ENCODE measurements around the gene FBXO48.

FBXO48 gene

GRCh38 chr2:68467077-68467960 is at the start of gene FBXO48, which contains the start of gene APLF:
Gene FBXO48 (minus strand): TSS chr2:68467294. CDS start chr2:68465145, 2,149 bp downstream.
Gene APLF (plus strand): TSS chr2:68467585. CDS start chr2:68467732, 147 bp downstream.
- DNase-seq (ENCODE audit: low read depth in 2 of 2): peak; percentile 99 to 100
- H3K4me3 ChIP-seq (replicated peaks in 1 of 2; ENCODE audit: low read depth in 2 of 2, low read length in 2 of 2): peak within 1 kb of the TSS; percentile 95 to 96
- TF ChIP-seq, protein P1, sequence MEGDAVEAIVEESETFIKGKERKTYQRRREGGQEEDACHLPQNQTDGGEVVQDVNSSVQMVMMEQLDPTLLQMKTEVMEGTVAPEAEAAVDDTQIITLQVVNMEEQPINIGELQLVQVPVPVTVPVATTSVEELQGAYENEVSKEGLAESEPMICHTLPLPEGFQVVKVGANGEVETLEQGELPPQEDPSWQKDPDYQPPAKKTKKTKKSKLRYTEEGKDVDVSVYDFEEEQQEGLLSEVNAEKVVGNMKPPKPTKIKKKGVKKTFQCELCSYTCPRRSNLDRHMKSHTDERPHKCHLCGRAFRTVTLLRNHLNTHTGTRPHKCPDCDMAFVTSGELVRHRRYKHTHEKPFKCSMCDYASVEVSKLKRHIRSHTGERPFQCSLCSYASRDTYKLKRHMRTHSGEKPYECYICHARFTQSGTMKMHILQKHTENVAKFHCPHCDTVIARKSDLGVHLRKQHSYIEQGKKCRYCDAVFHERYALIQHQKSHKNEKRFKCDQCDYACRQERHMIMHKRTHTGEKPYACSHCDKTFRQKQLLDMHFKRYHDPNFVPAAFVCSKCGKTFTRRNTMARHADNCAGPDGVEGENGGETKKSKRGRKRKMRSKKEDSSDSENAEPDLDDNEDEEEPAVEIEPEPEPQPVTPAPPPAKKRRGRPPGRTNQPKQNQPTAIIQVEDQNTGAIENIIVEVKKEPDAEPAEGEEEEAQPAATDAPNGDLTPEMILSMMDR (IDR thresholded peaks at IDR 0.05; ENCODE audit: low read depth, low read length): no peak

DNA sequence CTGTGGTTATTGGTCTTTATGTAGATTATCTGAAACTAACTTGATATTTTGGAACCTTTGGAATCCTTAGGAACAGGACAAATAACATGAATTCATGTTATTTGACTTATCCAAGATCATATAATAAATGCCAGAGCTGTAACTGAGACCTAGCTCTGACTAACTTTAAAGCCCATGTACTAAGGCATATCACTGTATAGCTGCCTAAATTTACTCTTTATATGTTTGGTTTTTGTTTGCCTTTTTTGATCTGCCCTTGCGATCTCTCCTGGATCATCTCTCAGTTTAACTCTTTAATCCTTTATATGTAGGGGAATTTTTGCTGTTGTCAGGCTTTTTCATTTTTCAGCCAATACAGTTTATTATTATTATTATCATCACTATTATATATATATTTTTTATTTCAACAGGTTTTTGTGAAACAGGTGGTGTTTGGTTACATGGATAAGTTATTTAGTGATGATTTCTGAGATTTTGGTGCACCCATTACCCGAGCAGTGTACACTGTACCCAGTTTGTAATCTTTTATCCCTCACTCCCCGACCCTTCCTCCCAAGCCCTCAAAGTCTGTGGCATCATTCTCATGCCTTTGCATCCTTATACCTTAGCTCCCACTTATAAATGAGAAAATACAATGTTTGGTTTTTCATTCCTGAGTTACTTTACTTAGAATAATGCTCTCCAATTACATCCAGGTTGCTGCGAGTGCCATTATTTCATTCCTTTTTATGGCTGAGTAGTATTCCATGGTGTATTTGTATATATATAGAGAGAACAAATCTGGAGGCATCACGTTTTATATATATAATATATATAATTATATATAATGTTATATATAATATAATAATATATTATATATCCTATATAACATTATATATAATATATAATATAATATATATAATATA is 49.2 kb upstream of the FBXO48 start:
- TF ChIP-seq, protein P1 (IDR thresholded peaks at IDR 0.05; ENCODE audit: low read depth, low read length): no peak
- no peak overlapping the region for H3K4me3 ChIP-seq (replicated peaks in 1 of 2; ENCODE audit: low read depth in 2 of 2, low read length in 2 of 2)
- no peak for DNase-seq (ENCODE audit: low read depth in 2 of 2)

DNA sequence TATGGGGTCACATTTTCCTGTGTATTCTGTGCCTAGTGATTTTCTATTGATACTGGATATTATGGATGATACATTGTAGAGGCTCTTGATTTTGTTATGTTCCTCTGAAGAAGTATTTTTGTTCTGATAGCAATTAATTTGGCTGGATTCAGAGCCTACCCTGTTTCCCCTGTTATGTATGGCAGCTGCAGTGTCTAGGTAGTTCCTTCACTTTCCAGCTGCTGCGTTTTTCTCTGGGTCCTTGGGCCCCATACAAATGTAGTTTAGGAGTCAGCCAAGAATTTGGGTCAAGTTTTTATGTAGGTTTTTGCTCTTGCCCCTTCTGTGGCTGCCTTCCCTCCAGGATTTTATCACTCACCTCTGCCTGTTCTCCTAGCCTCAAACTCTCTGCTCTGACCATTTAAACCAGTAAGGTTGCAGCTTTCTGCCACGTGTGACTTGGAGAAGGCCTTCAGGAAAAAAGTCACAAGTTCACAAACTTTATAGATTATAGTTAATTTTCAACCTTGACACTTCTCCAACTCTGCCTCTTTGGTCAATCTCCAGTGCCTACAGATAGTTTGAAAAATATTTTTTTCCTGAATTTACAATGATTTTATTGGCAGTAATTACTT is 47.3 kb upstream of the FBXO48 start:
- no peak for DNase-seq (ENCODE audit: low read depth in 2 of 2)
- no peak overlapping the region for H3K4me3 ChIP-seq (replicated peaks in 1 of 2; ENCODE audit: low read depth in 2 of 2, low read length in 2 of 2)
- TF ChIP-seq, protein P1 (IDR thresholded peaks at IDR 0.05; ENCODE audit: low read depth, low read length): no peak

DNA sequence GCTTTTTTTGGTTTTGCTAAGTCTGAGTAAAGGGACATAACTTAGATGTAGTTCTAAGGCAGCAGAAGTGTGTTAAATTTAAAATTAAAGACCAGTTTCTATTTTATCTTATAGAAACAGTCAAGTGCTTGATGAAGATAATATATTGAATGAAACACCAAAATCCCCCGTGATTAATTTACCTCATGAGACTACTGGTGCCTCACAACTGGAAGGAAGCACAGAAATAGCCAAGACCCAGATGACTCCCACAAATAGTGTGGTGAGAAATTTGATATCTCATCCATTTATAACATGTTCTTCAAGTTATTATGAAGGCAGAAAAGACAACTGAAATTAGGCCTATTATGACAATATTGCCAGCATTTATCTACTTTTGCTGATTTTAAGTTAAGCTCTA is 45.9 kb upstream of the FBXO48 start:
- DNase-seq (ENCODE audit: low read depth in 2 of 2): no peak
- H3K4me3 ChIP-seq (replicated peaks in 1 of 2; ENCODE audit: low read depth in 2 of 2, low read length in 2 of 2): no peak overlapping the region
- TF ChIP-seq, protein P1 (IDR thresholded peaks at IDR 0.05; ENCODE audit: low read depth, low read length): no peak

DNA sequence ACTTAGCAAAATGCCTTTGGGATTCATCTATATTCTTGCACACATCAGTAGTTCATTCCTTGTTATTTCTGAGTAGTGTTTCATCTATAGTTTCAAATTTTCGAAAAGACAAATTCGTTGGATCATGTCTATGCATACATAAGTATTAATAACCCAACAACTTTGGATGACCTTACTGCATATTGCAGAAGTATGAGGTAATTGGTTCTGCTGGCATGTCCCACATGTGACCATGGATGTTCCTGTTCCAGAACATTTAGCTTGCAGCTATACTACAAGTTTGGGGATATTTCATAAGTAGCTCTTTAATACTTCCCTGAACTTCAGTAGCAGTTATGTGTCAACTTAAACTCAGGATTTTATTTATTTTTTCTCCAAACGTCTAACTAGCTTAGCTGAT is 45.2 kb upstream of the FBXO48 start:
- DNase-seq (ENCODE audit: low read depth in 2 of 2): no peak
- TF ChIP-seq, protein P1 (IDR thresholded peaks at IDR 0.05; ENCODE audit: low read depth, low read length): no peak
- no peak overlapping the region for H3K4me3 ChIP-seq (replicated peaks in 1 of 2; ENCODE audit: low read depth in 2 of 2, low read length in 2 of 2)

DNA sequence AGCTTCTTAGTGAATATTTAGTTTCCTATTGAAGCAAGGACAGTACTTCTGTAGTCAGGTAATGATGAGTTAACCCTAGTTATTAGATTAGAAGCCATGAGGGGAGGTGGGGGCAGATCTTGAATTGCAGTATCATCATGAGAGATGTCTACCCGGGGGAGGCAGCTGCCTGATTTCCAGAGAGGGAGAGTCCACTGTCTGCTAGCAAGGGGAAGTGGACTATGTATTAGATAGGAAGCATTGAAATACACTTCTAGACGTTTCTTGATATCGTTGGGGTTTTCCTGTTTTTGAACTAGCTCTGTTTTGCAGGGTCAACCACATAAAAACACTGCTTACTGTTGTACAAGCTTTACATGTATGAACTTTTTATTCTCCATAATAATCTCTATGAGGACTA is 39.1 kb upstream of the FBXO48 start:
- no peak overlapping the region for H3K4me3 ChIP-seq (replicated peaks in 1 of 2; ENCODE audit: low read depth in 2 of 2, low read length in 2 of 2)
- DNase-seq (ENCODE audit: low read depth in 2 of 2): no peak
- TF ChIP-seq, protein P1 (IDR thresholded peaks at IDR 0.05; ENCODE audit: low read depth, low read length): no peak

Measured in cardiac fibroblast (primary cell).